Transverse colon (tissue), 4 donors: Measurements from ENCODE around the gene ALDH9A1. TPM values are rescaled to one million over a fixed set of nuclear protein-coding genes. Genes with fewer than 3 reads are reported as not detected.

Source experiments
- DNase-seq: peaks from one replicate; pipeline ENCODE4 v3.0.0-alpha.2; 2019
- H3K27ac ChIP-seq, 4 donors: fragments of 200-600 bp; sonication (generic); 2 replicates each; pipeline ENCODE4 v1.5.1; 2016 to 2018; ENCODE audit warnings: inconsistent platforms in 4 of 4
- H3K27me3 ChIP-seq: fragments of 200-600 bp; sonication (generic); 2 replicates; pipeline ENCODE4 v1.5.1; 2017; ENCODE audit warnings: inconsistent platforms
- H3K36me3 ChIP-seq, 4 donors: fragments of 200-600 bp; sonication (generic); 2 replicates each; pipeline ENCODE4 v1.5.1; 2017 to 2019; ENCODE audit warnings: inconsistent platforms in 4 of 4
- H3K4me1 ChIP-seq, 4 donors: fragments of 200-600 bp; sonication (generic); 2 replicates each; pipeline ENCODE4 v1.5.1; 2017 to 2020; ENCODE audit warnings: inconsistent platforms in 4 of 4
- H3K4me3 ChIP-seq, 4 donors: fragments of 200-600 bp; sonication (generic); 1 replicate in 1 of 4; 2 replicates in 3 of 4; pipeline versions ENCODE4 v1.5.1 to v1.6.1; 2017 to 2019; ENCODE audit warnings: inconsistent platforms in 4 of 4
- H3K9me3 ChIP-seq, 2 donors: fragments of 200-600 bp; sonication (generic); 2 replicates each; pipeline ENCODE4 v1.5.1; 2017 to 2019; ENCODE audit warnings: inconsistent platforms in 2 of 2
- CTCF ChIP-seq, 5 experiments: fragments of 200-600 bp in 3 of 5; fragments of 450-650 bp in 2 of 5; sonication (generic) in 3 of 5; IDR thresholded peaks; 1 replicate in 2 of 5; 2 replicates in 3 of 5; pipeline ENCODE4 v1.5.1; 2016 to 2017; ENCODE audit warnings: antibody characterized with exemption in 5 of 5, inconsistent platforms in 3 of 5, mild to moderate bottlenecking in 2 of 5, moderate library complexity in 1 of 5
- EP300 ChIP-seq: sonication (generic); formaldehyde crosslinking; IDR thresholded peaks from one replicate; pipeline ENCODE4 v1.6.1; 2017; ENCODE audit warnings: antibody characterized with exemption, low read depth
- POLR2A ChIP-seq: fragments of 450-650 bp; IDR thresholded peaks from one replicate; pipeline ENCODE4 v1.6.1; 2016; ENCODE audit warnings: antibody characterized with exemption, mild to moderate bottlenecking, moderate library complexity
- POLR2AphosphoS5 ChIP-seq, 3 donors: sonication (generic); formaldehyde crosslinking; IDR thresholded peaks; one replicate each; pipeline ENCODE4 v1.6.1; 2016; ENCODE audit warnings: antibody characterized with exemption in 3 of 3
- WGBS, 2 donors: methylation state at CpG; one replicate each; pipeline ENCODE4 v1.1.5; 2018; ENCODE audit warnings: low coverage in 1 of 2; 5-methylcytosine and 5-hydroxymethylcytosine counted together
- in situ Hi-C, 4 donors: fragments of 200-750 bp; cut with MboI; loops; one replicate each; pipeline versions ENCODE4 v1.15.0 to v1.15.1; 2017; ENCODE audit warnings: low sequenced_read_pairs in 3 of 4, low pct_ligation_motif_present in 1 of 4, low pct_unique_long_range_greater_than_20kb in 1 of 4
- intact Hi-C: fragments of 100-400 bp; cut with DNase I; formaldehyde crosslinking; loops from one replicate; pipeline ENCODE4 v1.15.1; 2023; ENCODE audit warnings: low total_unique reads
- total RNA-seq, 4 donors: library from RNA; depleted of rRNA; stranded (reverse); fragments of >200 nt; gene quantifications; one replicate each; pipeline ENCODE4 v1.1.0, GENCODE V29; 2016

Gene ALDH9A1
- total RNA-seq, 4 donors from 2014 or later = 15.3 to 103 (median 59.5) TPM

GRCh38 chr1:165674599-165674998, 23.8 kb downstream of the ALDH9A1 start:
- TF ChIP-seq EP300 (no peak), POLR2A (no peak), CTCF (IDR thresholded peaks at IDR 0.05) (no peak), POLR2AphosphoS5 (IDR thresholded peaks at IDR 0.05) (no peak)
- H3K9me3 ChIP-seq = no peaks in the 10 kb centered on the region
- no peak overlapping the region for H3K27ac ChIP-seq
- in situ Hi-C loops = no loop called here
- intact Hi-C loops = no loop called here
- no peaks in the 10 kb centered on the region for H3K4me1 ChIP-seq
- 94 to 98% methylated on average over 6 to 8 of the region's 8 CpGs for WGBS, 2 donors
- H3K4me3 ChIP-seq = no peak overlapping the region
- DNase-seq = no peak
- H3K36me3 ChIP-seq = peaks cover 0 to 30% (median 3%) of the 10 kb centered on the region in 4 donors
- H3K27me3 ChIP-seq = no peaks in the 10 kb centered on the region

GRCh38 chr1:165671526-165671925, 26.8 kb downstream of the ALDH9A1 start:
- no peak for DNase-seq
- no peak overlapping the region for H3K27ac ChIP-seq
- no peaks in the 10 kb centered on the region for H3K4me1 ChIP-seq
- 86 to 95% methylated on average over 2 of the region's 2 CpGs for WGBS, 2 donors
- H3K4me3 ChIP-seq = no peak overlapping the region
- H3K9me3 ChIP-seq = no peaks in the 10 kb centered on the region
- peaks cover 0 to 35% (median 13%) of the 10 kb centered on the region in 4 donors for H3K36me3 ChIP-seq
- TF ChIP-seq POLR2AphosphoS5 (IDR thresholded peaks at IDR 0.05) = no peak
- no peak for TF ChIP-seq POLR2A
- no peak for TF ChIP-seq CTCF (IDR thresholded peaks at IDR 0.05)
- no peak for TF ChIP-seq EP300
- intact Hi-C loops (no loop called here), in situ Hi-C loops (no loop called here)
- no peaks in the 10 kb centered on the region for H3K27me3 ChIP-seq

- Histone ChIP-seq H3K4me1 (no peaks in the 10 kb centered on the region), H3K9me3 (no peaks in the 10 kb centered on the region), H3K36me3 (peaks cover 0 to 53% (median 10%) of the 10 kb centered on the region in 4 donors), H3K4me3 (no peak overlapping the region), H3K27me3 (no peaks in the 10 kb centered on the region), H3K27ac (no peak overlapping the region)
- in situ Hi-C loops = no loop called here
- intact Hi-C loops = no loop called here
- no peak for TF ChIP-seq CTCF (IDR thresholded peaks at IDR 0.05)
- no peak for TF ChIP-seq POLR2A
- TF ChIP-seq POLR2AphosphoS5 (IDR thresholded peaks at IDR 0.05) = no peak
- no peak for TF ChIP-seq EP300
- 95 to 100% methylated on average over 1 to 3 of the region's 3 CpGs for WGBS, 2 donors
- DNase-seq = no peak
Observed at GRCh38 chr1:165668184-165668583, 30.2 kb downstream of the ALDH9A1 start.

- in situ Hi-C loops = no loop called here
- 72 to 78% methylated on average over 5 of the region's 5 CpGs for WGBS, 2 donors
Observed at GRCh38 chr1:165666152-165666825, 32.1 kb downstream of the ALDH9A1 start.

More at GRCh38 chr1:165666152-165666825, 32.1 kb downstream of the ALDH9A1 start:
- H3K27ac ChIP-seq = no peak overlapping the region
- intact Hi-C loops = no loop called here
- TF ChIP-seq POLR2AphosphoS5 (IDR thresholded peaks at IDR 0.05) (no peak), EP300 (no peak), CTCF (IDR thresholded peaks at IDR 0.05) (no peak), POLR2A (no peak)
- H3K36me3 ChIP-seq = peaks cover 0 to 46% (median 13%) of the 10 kb centered on the region in 4 donors
- no peaks in the 10 kb centered on the region for H3K27me3 ChIP-seq
- H3K4me3 ChIP-seq = no peak overlapping the region
- no peaks in the 10 kb centered on the region for H3K4me1 ChIP-seq
- no peaks in the 10 kb centered on the region for H3K9me3 ChIP-seq
- no peak for DNase-seq
